Natural killer cell (primary cell): ENCODE measurements around the gene GMCL2. TPM values are rescaled to one million over a fixed set of nuclear protein-coding genes. Genes with fewer than 3 reads are reported as not detected.

Experiments
- ATAC-seq, 3 donors: fragments of 150-1000 bp in 2 of 3; fragments of 200-7000 bp in 1 of 3; cut with Tn5 transposase; 1 replicate in 1 of 3; 2 replicates in 2 of 3; pipeline ENCODE4 v1.10.0; 2021; ENCODE audit warnings: mild to moderate bottlenecking in 2 of 3, moderate library complexity in 2 of 3
- DNase-seq, 2 donors: peaks; one replicate each; pipeline versions ENCODE4 v3.0.0 to v3.0.0-alpha.2; 2013 to 2021; ENCODE audit warnings: mixed read lengths in 1 of 2
- H3K27ac ChIP-seq: one replicate; pipeline ENCODE4 v1.5.1; 2013; ENCODE audit warnings: mild to moderate bottlenecking, low read length
- H3K27me3 ChIP-seq: one replicate; pipeline ENCODE4 v1.6.1; 2013; ENCODE audit warnings: low read length; ENCODE audit not compliant: control insufficient read depth, insufficient read depth
- H3K36me3 ChIP-seq: one replicate; pipeline ENCODE4 v1.6.1; 2013; ENCODE audit warnings: low read length; ENCODE audit not compliant: control insufficient read depth, insufficient read depth
- H3K4me1 ChIP-seq: one replicate; pipeline ENCODE4 v1.6.1; 2013; ENCODE audit warnings: low read length; ENCODE audit not compliant: control insufficient read depth, insufficient read depth
- H3K4me3 ChIP-seq: one replicate; pipeline ENCODE4 v1.5.1; 2013; ENCODE audit warnings: low read length
- H3K9me3 ChIP-seq: one replicate; pipeline ENCODE4 v1.6.1; 2013; ENCODE audit warnings: low read length; ENCODE audit not compliant: control insufficient read depth, insufficient read depth
- H3K27ac Mint-ChIP-seq, 2 donors: one replicate each; pipeline ENCODE4 v1.8.0; 2022; ENCODE audit warnings: mild to moderate bottlenecking in 2 of 2, mixed read lengths in 2 of 2, moderate library complexity in 1 of 2
- H3K27me3 Mint-ChIP-seq, 2 donors: one replicate each; pipeline ENCODE4 v1.8.0; 2022; ENCODE audit warnings: low read depth in 2 of 2, mixed read lengths in 2 of 2
- H3K36me3 Mint-ChIP-seq: one replicate; pipeline ENCODE4 v1.8.0; 2022; ENCODE audit warnings: mixed read lengths
- H3K4me1 Mint-ChIP-seq, 2 donors: one replicate each; pipeline ENCODE4 v1.8.0; 2022; ENCODE audit warnings: mixed read lengths in 2 of 2
- H3K4me3 Mint-ChIP-seq: one replicate; pipeline ENCODE4 v1.8.0; 2022; ENCODE audit warnings: mild to moderate bottlenecking, moderate library complexity, mixed read lengths
- H3K9me3 Mint-ChIP-seq, 2 donors: one replicate each; pipeline ENCODE4 v1.8.0; 2022; ENCODE audit warnings: mixed read lengths in 2 of 2
- WGBS: methylation state at CpG from one replicate; pipeline ENCODE4 v1.1.7; 2013; ENCODE audit warnings: missing lambda C conversion rate; ENCODE audit not compliant: insufficient coverage; 5-methylcytosine and 5-hydroxymethylcytosine counted together
- intact Hi-C: fragments of 100-400 bp; cut with micrococcal nuclease; formaldehyde crosslinking; loops from one replicate; pipeline ENCODE4 v1.14.2; 2022
- total RNA-seq, 4 donors: library from RNA; stranded (reverse); fragments of 120-200 nt in 1 of 4; gene quantifications; one replicate each; pipeline versions ENCODE4 v1.2.3 to v1.2.4, GENCODE V29; 2013 to 2022
- TF ChIP-seq, protein P1 (sequence below): fragments of 200-600 bp; IDR thresholded peaks from one replicate; pipeline ENCODE4 v1.8.0; 2022; ENCODE audit warnings: antibody characterized with exemption

GMCL2 gene
- total RNA-seq, 3 donors from 2014 or later (not counting 1 experiment from before 2014, with no cell fraction given), result not detected

DNA sequence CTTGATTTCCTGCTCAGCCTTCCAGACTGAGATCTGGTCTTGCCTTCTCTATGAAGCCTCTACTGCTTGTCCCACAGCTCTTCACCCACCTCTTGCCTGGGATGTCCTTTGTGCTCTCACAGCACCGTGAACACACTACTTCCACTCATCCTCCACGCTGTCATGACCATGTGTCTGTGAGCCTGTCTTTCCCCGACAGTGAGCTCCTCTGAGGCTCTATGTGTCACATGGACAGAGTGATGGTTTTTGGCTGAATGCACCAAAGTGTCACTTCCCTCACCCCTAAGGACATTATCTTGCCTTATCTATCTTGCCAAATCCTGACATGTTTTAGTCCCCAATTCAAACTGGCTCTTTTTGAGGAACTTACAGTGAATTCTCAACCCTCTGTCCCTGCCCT is 34.1 kb upstream of the GMCL2 start:
- intact Hi-C loops, result no loop called here
- ATAC-seq (peak in 1 of 3 donors; percentile 26), DNase-seq (no peak)
- H3K27ac Mint-ChIP-seq, result peak overlapping the region; percentile 70 to 78
- no peaks in the 10 kb centered on the region for H3K36me3 Mint-ChIP-seq
- 72% methylated on average over 3 of the region's 3 CpGs for WGBS
- TF ChIP-seq, protein P1, sequence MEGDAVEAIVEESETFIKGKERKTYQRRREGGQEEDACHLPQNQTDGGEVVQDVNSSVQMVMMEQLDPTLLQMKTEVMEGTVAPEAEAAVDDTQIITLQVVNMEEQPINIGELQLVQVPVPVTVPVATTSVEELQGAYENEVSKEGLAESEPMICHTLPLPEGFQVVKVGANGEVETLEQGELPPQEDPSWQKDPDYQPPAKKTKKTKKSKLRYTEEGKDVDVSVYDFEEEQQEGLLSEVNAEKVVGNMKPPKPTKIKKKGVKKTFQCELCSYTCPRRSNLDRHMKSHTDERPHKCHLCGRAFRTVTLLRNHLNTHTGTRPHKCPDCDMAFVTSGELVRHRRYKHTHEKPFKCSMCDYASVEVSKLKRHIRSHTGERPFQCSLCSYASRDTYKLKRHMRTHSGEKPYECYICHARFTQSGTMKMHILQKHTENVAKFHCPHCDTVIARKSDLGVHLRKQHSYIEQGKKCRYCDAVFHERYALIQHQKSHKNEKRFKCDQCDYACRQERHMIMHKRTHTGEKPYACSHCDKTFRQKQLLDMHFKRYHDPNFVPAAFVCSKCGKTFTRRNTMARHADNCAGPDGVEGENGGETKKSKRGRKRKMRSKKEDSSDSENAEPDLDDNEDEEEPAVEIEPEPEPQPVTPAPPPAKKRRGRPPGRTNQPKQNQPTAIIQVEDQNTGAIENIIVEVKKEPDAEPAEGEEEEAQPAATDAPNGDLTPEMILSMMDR, result no peak
- no peaks in the 10 kb centered on the region for H3K27me3 Mint-ChIP-seq
- Histone ChIP-seq H3K4me1 (no peaks in the 10 kb centered on the region), H3K27me3 (no peaks in the 10 kb centered on the region), H3K27ac (no peak overlapping the region), H3K9me3 (no peaks in the 10 kb centered on the region), H3K36me3 (peaks cover 47% of the 10 kb centered on the region), H3K4me3 (no peak overlapping the region)
- peaks cover 37 to 54% of the 10 kb centered on the region in 2 donors for H3K4me1 Mint-ChIP-seq
- no peak overlapping the region for H3K4me3 Mint-ChIP-seq
- no peaks in the 10 kb centered on the region for H3K9me3 Mint-ChIP-seq

DNA sequence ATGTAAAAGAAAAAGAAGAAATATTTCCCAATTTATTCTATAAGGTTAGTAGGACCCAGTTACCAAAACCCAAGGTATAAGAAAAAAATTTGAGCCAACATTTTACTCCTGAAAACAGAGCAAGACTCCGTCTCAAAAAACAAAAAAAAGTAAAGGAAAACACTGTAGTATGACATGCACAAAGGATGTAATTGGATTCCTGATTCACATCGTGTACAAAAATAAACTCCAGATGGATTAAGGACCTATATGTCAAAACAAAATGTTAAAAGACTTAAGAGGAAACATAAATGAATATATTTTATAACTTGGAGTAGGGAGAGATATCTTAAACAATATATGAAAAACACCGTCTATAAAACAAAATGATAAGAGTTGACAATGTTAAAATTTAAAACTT is 31.7 kb upstream of the GMCL2 start:
- Histone ChIP-seq H3K4me1 (peaks cover 10% of the 10 kb centered on the region), H3K4me3 (no peak overlapping the region), H3K9me3 (no peaks in the 10 kb centered on the region), H3K27ac (no peak overlapping the region), H3K27me3 (no peaks in the 10 kb centered on the region), H3K36me3 (peaks cover 60% of the 10 kb centered on the region)
- Mint-ChIP-seq H3K4me3 (no peak overlapping the region), H3K36me3 (no peaks in the 10 kb centered on the region), H3K4me1 (peaks cover 43 to 44% of the 10 kb centered on the region in 2 donors), H3K9me3 (no peaks in the 10 kb centered on the region), H3K27me3 (no peaks in the 10 kb centered on the region), H3K27ac (peak overlapping the region in 1 of 2 donors; percentile 69)
- TF ChIP-seq, protein P1, result no peak
- ATAC-seq, result no peak
- intact Hi-C loops, result no loop called here
- no peak for DNase-seq
- WGBS, result 100% methylated on average over 2 of the region's 3 CpGs

DNA sequence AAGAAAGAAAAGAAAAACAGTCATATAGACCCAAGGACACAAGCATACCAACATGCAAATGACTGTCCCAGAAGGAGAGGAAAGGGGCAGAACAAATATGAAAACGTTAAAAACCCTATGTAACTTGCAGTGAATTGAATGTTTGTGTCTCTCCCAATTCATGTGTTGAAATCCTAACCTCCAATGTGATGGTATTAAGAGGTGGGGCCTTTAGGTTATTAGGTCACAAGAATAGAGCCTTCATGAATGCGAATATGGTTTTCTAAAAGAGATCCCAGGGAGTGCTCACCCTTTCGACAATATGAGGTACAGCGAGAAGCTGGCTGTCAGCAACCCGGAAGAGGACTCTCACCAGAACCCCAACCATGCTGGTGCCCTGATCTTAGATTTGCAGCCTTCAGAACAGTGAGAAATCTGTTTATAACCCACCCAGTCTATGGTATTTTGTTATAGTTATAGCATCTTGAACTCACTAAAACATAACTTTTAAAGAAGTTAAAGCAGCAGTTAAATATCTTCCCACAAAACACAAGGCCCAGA is 31.1 kb upstream of the GMCL2 start:
- Mint-ChIP-seq H3K4me3 (no peak overlapping the region), H3K4me1 (peaks cover 37 to 42% of the 10 kb centered on the region in 2 donors), H3K27me3 (no peaks in the 10 kb centered on the region), H3K9me3 (no peaks in the 10 kb centered on the region), H3K27ac (peak overlapping the region in 1 of 2 donors; percentile 69), H3K36me3 (no peaks in the 10 kb centered on the region)
- DNase-seq, result no peak
- intact Hi-C loops, result no loop called here
- Histone ChIP-seq H3K4me1 (peaks cover 10% of the 10 kb centered on the region), H3K27ac (no peak overlapping the region), H3K27me3 (no peaks in the 10 kb centered on the region), H3K4me3 (no peak overlapping the region), H3K9me3 (no peaks in the 10 kb centered on the region), H3K36me3 (peaks cover 65% of the 10 kb centered on the region)
- ATAC-seq, result no peak
- TF ChIP-seq, protein P1, result no peak
- WGBS, result 83% methylated on average over 5 of the region's 5 CpGs

DNA sequence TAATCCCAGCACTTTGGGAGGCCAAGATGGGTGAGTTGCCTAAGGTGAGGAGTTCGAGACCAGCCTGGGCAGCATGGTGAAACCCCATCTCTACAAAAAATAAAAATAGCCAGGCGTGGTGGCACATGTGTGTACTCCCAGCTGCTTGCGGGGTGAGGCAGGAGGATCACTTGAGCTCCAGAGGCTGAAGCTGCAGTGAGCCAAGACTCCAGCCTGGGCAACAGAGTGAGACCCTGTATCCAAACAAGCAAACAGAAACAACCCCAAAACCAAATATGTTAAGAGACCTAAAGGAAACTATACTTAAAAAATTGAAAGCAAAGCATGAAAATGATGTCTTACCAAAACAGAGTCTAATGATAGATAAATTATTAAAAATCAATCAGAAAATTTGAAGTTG is 29.6 kb upstream of the GMCL2 start:
- Mint-ChIP-seq H3K27me3 (no peaks in the 10 kb centered on the region), H3K9me3 (no peaks in the 10 kb centered on the region), H3K4me1 (peaks cover 30 to 35% of the 10 kb centered on the region in 2 donors), H3K36me3 (no peaks in the 10 kb centered on the region), H3K27ac (peak overlapping the region; percentile 11 to 51), H3K4me3 (no peak overlapping the region)
- WGBS, result 86% methylated on average over 3 of the region's 3 CpGs
- TF ChIP-seq, protein P1, result no peak
- ATAC-seq (no peak), DNase-seq (no peak)
- Histone ChIP-seq H3K4me1 (peaks cover 10% of the 10 kb centered on the region), H3K36me3 (peaks cover 65% of the 10 kb centered on the region), H3K4me3 (no peak overlapping the region), H3K9me3 (no peaks in the 10 kb centered on the region), H3K27me3 (no peaks in the 10 kb centered on the region), H3K27ac (no peak overlapping the region)
- intact Hi-C loops, result no loop called here
